ENCODE data around the gene ZNF732.
A peak's percentile ranks its signal among the peaks of the same experiment; 100 is the strongest.
"Not testable (repeated sequence)": the region's sequence is repeated elsewhere in the genome, so short reads cannot be mapped to it uniquely, and the experiment has no call there.

Gene ZNF732

GRCh38 chr4:335515-335914 is 30.2 kb upstream of the ZNF732 start:
- no peaks in the 10 kb centered on the region for H4K20me1 ChIP-seq
- no peak overlapping the region for H3K27ac ChIP-seq
- H3K27me3 ChIP-seq: peaks cover 0 to 26% (median 15%) of the 10 kb centered on the region in 11 experiments; a peak in 11 of 22 replicates
- H3K9me3 ChIP-seq (replicated peaks in 1 of 11): peaks cover 64 to 95% (median 85%) of the 10 kb centered on the region in 11 experiments
- H3K4me2 ChIP-seq: no peak overlapping the region
- no peak overlapping the region for H3K9ac ChIP-seq
- no peak overlapping the region for H3K4me3 ChIP-seq
- peaks cover 18 to 22% (median 20%) of the 10 kb centered on the region in 11 experiments for H3K36me3 ChIP-seq
- peaks cover 6 to 13% (median 8%) of the 10 kb centered on the region in 10 experiments; a peak in 15 of 20 replicates for H3K4me1 ChIP-seq
- TF ChIP-seq Cebpa-rat (IDR thresholded peaks at IDR 0.05): no peak

DNA sequence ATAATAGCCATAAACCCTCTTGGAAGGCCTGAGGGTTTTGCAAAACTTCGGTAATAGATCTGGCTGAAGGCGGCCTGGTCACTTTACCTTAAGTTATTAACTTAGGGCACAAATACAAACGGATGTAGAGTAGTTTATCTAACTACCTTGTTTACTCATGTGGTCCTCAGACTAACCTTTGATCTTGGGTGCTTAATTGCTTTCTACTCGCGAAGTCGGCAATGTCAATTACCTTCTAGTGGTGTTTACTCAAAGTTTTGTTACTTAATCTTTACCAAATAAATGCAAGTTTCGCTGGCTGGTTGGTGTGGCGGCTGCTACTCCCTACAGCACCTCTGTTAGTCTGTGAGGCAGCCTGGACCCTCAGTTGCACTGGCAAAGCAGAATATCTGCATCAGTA is 23.5 kb upstream of the ZNF732 start:
- Histone ChIP-seq H3K36me3 (no peaks in the 10 kb centered on the region; a peak in 1 of 22 replicates), H3K4me3 (no peak overlapping the region), H3K27ac (no peak overlapping the region), H3K9me3 (replicated peaks in 1 of 11) (peaks cover 59 to 97% (median 87%) of the 10 kb centered on the region in 11 experiments), H3K9ac (no peak overlapping the region), H3K27me3 (no peaks in the 10 kb centered on the region), H3K4me1 (no peaks in the 10 kb centered on the region), H4K20me1 (no peaks in the 10 kb centered on the region), H3K4me2 (no peak overlapping the region)
- no peak for TF ChIP-seq Cebpa-rat (IDR thresholded peaks at IDR 0.05)

GRCh38 chr4:314296-314903 is 9.1 kb upstream of the ZNF732 start:
- Histone ChIP-seq H3K9ac (no peak overlapping the region), H3K27me3 (peaks cover 0 to 4% (median 0%) of the 10 kb centered on the region in 11 experiments; a peak in 2 of 22 replicates), H3K9me3 (replicated peaks in 1 of 11) (peaks cover 89 to 100% (median 97%) of the 10 kb centered on the region in 11 experiments), H4K20me1 (no peaks in the 10 kb centered on the region), H3K4me1 (peaks cover 0 to 25% (median 9%) of the 10 kb centered on the region in 10 experiments; a peak in 9 of 20 replicates), H3K4me3 (no peak overlapping the region; a peak in 1 of 20 replicates), H3K36me3 (no peaks in the 10 kb centered on the region), H3K4me2 (peak overlapping the region in 6 of 11 experiments; percentile 4 to 49 (median 20); a peak in 9 of 22 replicates), H3K27ac (no peak overlapping the region)
- TF ChIP-seq Cebpa-rat (IDR thresholded peaks at IDR 0.05): no peak

- Histone ChIP-seq H3K4me2 (peak overlapping the region in 5 of 11 experiments; percentile 0 to 23 (median 10); a peak in 5 of 22 replicates), H3K9me3 (replicated peaks in 1 of 11) (peaks cover 69 to 100% (median 80%) of the 10 kb centered on the region in 11 experiments), H3K27ac (no peak overlapping the region), H3K27me3 (peaks cover 0 to 21% (median 0%) of the 10 kb centered on the region in 11 experiments; a peak in 7 of 22 replicates), H3K36me3 (no peaks in the 10 kb centered on the region), H3K4me1 (peaks cover 16 to 51% (median 34%) of the 10 kb centered on the region in 10 experiments), H3K9ac (no peak overlapping the region), H3K4me3 (0 out of 20 replicates have a peak overlapping the region, but pooled peaks of 1 of the 10 experiments have one; percentile 8), H4K20me1 (peaks cover 0 to 6% (median 0%) of the 10 kb centered on the region in 11 experiments; a peak in 1 of 22 replicates)
- TF ChIP-seq Cebpa-rat (IDR thresholded peaks at IDR 0.05): no peak
These were observed 4.5 kb upstream of the ZNF732 start for GRCh38 chr4:309807-310206.

GRCh38 chr4:306551-306961 is 1.3 kb upstream of the ZNF732 start:
- peak overlapping the region; percentile 49 to 85 (median 80) for H3K4me2 ChIP-seq
- H3K4me3 ChIP-seq: peak overlapping the region in 2 of 10 experiments; percentile 6 to 28; a peak in 1 of 20 replicates
- peaks cover 73 to 100% (median 86%) of the 10 kb centered on the region in 11 experiments for H3K9me3 ChIP-seq (replicated peaks in 1 of 11)
- peaks cover 16 to 35% (median 27%) of the 10 kb centered on the region in 10 experiments for H3K4me1 ChIP-seq
- peak overlapping the region in 7 of 11 experiments; percentile 24 to 70 (median 56); a peak in 11 of 22 replicates for H3K27ac ChIP-seq
- H3K9ac ChIP-seq: no peak overlapping the region
- H3K27me3 ChIP-seq: peaks cover 0 to 34% (median 0%) of the 10 kb centered on the region in 11 experiments; a peak in 8 of 22 replicates
- no peaks in the 10 kb centered on the region for H3K36me3 ChIP-seq
- peak in 5 of 11 experiments; percentile 18 to 65 (median 56); a peak in 4 of 22 replicates for TF ChIP-seq Cebpa-rat (IDR thresholded peaks at IDR 0.05)
- H4K20me1 ChIP-seq: peaks cover 0 to 6% (median 0%) of the 10 kb centered on the region in 11 experiments; a peak in 1 of 22 replicates

GRCh38 chr4:304516-304915 is 758 bp downstream of the ZNF732 start:
- H3K4me1 ChIP-seq: peaks cover 16 to 28% (median 25%) of the 10 kb centered on the region in 10 experiments
- not testable (repeated sequence) for H4K20me1 ChIP-seq, H3K36me3 ChIP-seq, H3K9ac ChIP-seq, H3K4me2 ChIP-seq, H3K27ac ChIP-seq
- peaks cover 66 to 99% (median 82%) of the 10 kb centered on the region in 11 experiments for H3K9me3 ChIP-seq (replicated peaks in 1 of 11)
- peaks cover 0 to 30% (median 0%) of the 10 kb centered on the region in 11 experiments; a peak in 8 of 22 replicates for H3K27me3 ChIP-seq
- H3K4me3 ChIP-seq: peak overlapping the region in 1 of 10 experiments; percentile 23; a peak in 1 of 20 replicates

GRCh38 chr4:302381-302780 is 2.9 kb downstream of the ZNF732 start:
- H3K4me1 ChIP-seq: peaks cover 14 to 19% (median 15%) of the 10 kb centered on the region in 10 experiments
- no peak overlapping the region for H3K9ac ChIP-seq
- H3K27me3 ChIP-seq: peaks cover 0 to 17% (median 0%) of the 10 kb centered on the region in 11 experiments; a peak in 7 of 22 replicates
- H3K4me2 ChIP-seq: no peak overlapping the region
- no peak for TF ChIP-seq Cebpa-rat (IDR thresholded peaks at IDR 0.05)
- no peak overlapping the region for H3K27ac ChIP-seq
- peaks cover 0 to 5% (median 0%) of the 10 kb centered on the region in 11 experiments; a peak in 1 of 22 replicates for H4K20me1 ChIP-seq
- no peak overlapping the region for H3K4me3 ChIP-seq
- peaks cover 65 to 95% (median 74%) of the 10 kb centered on the region in 11 experiments for H3K9me3 ChIP-seq (replicated peaks in 1 of 11)
- H3K36me3 ChIP-seq: no peaks in the 10 kb centered on the region

DNA sequence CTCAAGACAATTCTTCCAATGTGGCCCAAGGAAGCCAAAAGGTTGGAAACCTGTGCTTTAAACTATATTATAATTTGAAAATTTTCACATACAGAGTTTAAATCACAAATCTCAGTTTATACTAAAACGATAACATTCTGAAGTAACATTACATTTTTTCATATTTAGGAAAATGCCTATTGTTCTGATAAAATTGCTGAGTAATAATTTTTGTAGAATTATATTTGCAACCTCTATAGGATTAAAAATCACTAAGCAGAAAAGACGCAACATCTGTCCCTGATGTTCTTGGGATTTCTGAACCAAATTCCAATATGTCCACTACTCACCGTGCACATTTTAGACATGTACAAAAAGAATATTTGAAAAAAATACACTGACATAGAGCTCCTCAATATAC is 10.5 kb downstream of the ZNF732 start:
- no peak for TF ChIP-seq Cebpa-rat (IDR thresholded peaks at IDR 0.05)
- Histone ChIP-seq H3K9ac (no peak overlapping the region), H3K27me3 (no peaks in the 10 kb centered on the region), H3K36me3 (no peaks in the 10 kb centered on the region; a peak in 1 of 22 replicates), H3K4me2 (no peak overlapping the region), H3K4me1 (peaks cover 0 to 10% (median 0%) of the 10 kb centered on the region in 10 experiments; a peak in 2 of 20 replicates), H4K20me1 (no peaks in the 10 kb centered on the region), H3K27ac (no peak overlapping the region), H3K9me3 (replicated peaks in 1 of 11) (peaks cover 69 to 96% (median 82%) of the 10 kb centered on the region in 11 experiments), H3K4me3 (no peak overlapping the region)

GRCh38 chr4:288891-289290 is 16.4 kb downstream of the ZNF732 start:
- Histone ChIP-seq H3K27ac (no peak overlapping the region), H4K20me1 (no peaks in the 10 kb centered on the region), H3K36me3 (no peaks in the 10 kb centered on the region; a peak in 1 of 22 replicates), H3K27me3 (no peaks in the 10 kb centered on the region), H3K4me2 (no peak overlapping the region), H3K4me3 (no peak overlapping the region), H3K9ac (no peak overlapping the region), H3K9me3 (replicated peaks in 1 of 11) (peaks cover 81 to 100% (median 90%) of the 10 kb centered on the region in 11 experiments), H3K4me1 (no peaks in the 10 kb centered on the region)
- no peak for TF ChIP-seq Cebpa-rat (IDR thresholded peaks at IDR 0.05)
